Keratinocyte (primary cell): Measurements from ENCODE around the gene SMIM30.

Source experiments
- CTCF ChIP-seq, 3 experiments: IDR thresholded peaks in 1 of 3; conservative IDR thresholded peaks in 1 of 3; optimal IDR thresholded peaks in 1 of 3; 2 replicates in 2 of 3; 3 replicates in 1 of 3; pipeline versions ENCODE3 to v1.5.1; 2011; ENCODE audit warnings: low read length in 3 of 3, mild to moderate bottlenecking in 3 of 3, moderate library complexity in 2 of 3, control low read depth in 1 of 3, inconsistent platforms in 1 of 3; ENCODE audit not compliant: insufficient read depth in 2 of 3; ENCODE audit errors: extremely low read depth in 1 of 3
- EZH2 ChIP-seq: IDR thresholded peaks from one replicate; pipeline ENCODE4 v1.6.1; 2012; ENCODE audit warnings: inconsistent platforms, mild to moderate bottlenecking, low read length, moderate library complexity

- TF ChIP-seq CTCF (optimal IDR thresholded peaks at IDR 0.05 in 1 of 3, IDR thresholded peaks at IDR 0.05 in 1 of 3, conservative IDR thresholded peaks at IDR 0.05 in 1 of 3; ENCODE audit: extremely low read depth in 1 of 3, insufficient read depth in 2 of 3, low read length in 3 of 3) (no peak), EZH2 (no peak)
These were observed 25.3 kb upstream of the SMIM30 start for GRCh38 chr7:113143486-113144257.
